ENCODE data around the gene TRIM25.
"Not testable (repeated sequence)": the region's sequence is repeated elsewhere in the genome, so short reads cannot be mapped to it uniquely, and the experiment has no call there.

Gene TRIM25

DNA sequence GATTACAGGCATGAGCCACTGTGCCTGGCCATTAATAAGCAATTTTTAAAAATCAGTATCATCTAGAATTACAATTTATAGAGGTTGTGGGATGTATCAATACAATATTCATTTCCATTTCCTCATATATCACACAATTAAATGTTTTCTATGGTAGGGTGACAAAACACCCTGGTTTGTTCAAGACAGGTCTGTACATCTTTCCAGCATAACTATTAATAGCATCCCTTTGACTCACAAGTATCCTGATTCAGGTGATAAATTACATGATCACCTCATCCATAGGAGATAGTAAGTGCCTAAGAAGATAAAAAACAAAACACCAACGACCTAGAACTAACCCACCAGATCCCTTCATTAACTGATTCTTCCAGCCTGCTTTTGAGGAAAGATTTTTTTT is 33.9 kb upstream of the TRIM25 start:
- DNase-seq (ENCODE audit: low read depth, low spot score) = no peak
- no peak overlapping the region for H3K4me3 ChIP-seq (ENCODE audit: low read depth, low read length)
- in situ Hi-C loops (cut with HindIII; ENCODE audit: low sequenced_read_pairs) = no loop called here
- TF ChIP-seq, protein P1, sequence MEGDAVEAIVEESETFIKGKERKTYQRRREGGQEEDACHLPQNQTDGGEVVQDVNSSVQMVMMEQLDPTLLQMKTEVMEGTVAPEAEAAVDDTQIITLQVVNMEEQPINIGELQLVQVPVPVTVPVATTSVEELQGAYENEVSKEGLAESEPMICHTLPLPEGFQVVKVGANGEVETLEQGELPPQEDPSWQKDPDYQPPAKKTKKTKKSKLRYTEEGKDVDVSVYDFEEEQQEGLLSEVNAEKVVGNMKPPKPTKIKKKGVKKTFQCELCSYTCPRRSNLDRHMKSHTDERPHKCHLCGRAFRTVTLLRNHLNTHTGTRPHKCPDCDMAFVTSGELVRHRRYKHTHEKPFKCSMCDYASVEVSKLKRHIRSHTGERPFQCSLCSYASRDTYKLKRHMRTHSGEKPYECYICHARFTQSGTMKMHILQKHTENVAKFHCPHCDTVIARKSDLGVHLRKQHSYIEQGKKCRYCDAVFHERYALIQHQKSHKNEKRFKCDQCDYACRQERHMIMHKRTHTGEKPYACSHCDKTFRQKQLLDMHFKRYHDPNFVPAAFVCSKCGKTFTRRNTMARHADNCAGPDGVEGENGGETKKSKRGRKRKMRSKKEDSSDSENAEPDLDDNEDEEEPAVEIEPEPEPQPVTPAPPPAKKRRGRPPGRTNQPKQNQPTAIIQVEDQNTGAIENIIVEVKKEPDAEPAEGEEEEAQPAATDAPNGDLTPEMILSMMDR (IDR thresholded peaks at IDR 0.05; ENCODE audit: low read depth, low read length) = no peak

DNA sequence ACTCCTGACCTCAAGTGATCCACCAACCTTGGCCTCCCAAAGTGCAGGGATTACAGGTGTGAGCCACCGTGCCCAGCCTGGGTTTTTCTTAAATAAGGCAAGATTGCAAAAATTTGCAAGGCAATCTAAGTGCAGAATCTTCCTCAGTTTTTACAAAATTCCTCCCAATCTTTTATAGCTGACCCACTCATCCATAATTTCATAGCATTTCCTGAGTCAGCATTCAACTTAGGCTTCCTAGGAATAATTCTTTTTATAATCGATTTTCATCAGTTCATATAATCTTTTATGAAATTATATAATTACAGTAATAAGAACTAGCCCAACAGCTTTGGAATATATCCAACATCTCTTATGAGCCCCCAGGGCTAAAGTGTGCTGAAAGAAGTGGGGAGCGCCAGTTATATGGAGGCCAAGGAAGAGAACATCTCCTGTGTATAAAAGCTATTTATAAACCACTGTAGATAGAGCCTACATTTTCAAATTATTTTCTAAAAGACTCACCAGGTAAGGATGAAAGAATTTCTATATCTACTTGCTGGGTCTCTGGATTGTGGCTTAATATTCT is 32.2 kb upstream of the TRIM25 start:
- DNase-seq (ENCODE audit: low read depth, low spot score) = no peak
- in situ Hi-C loops (cut with HindIII; ENCODE audit: low sequenced_read_pairs) = no loop called here
- no peak overlapping the region for H3K4me3 ChIP-seq (ENCODE audit: low read depth, low read length)
- TF ChIP-seq, protein P1 (IDR thresholded peaks at IDR 0.05; ENCODE audit: low read depth, low read length) = no peak

DNA sequence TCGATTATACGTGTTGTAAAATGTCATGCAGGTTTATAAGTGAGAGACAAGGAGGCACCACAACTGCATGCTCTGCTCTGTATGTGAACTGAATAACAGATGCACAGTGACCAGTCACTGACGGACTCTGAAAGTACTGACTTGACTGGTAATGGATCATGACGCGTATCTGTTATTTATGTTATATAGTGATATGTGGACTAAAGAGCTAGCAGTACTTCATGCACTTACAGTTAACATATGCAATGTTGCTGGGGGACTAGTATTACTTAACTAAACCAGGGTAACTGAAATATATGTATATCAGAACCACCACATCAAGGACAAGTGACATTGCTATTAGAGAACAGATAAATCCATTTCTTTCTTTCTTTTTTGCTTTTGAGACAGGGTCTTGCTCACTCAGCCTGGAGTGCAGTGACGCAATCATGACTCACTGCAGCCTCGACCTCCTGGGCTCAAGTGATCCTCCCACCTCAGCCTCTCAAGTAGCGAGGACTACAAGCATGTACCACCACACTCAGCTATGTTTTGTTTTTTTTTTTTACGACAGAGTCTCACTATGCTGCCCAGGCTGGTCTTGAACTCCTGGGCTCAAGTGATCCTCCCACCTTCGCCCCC is 29.8 kb upstream of the TRIM25 start:
- TF ChIP-seq, protein P1 (IDR thresholded peaks at IDR 0.05; ENCODE audit: low read depth, low read length) = no peak
- DNase-seq (ENCODE audit: low read depth, low spot score) = no peak
- in situ Hi-C loops (cut with HindIII; ENCODE audit: low sequenced_read_pairs) = no loop called here
- H3K4me3 ChIP-seq (ENCODE audit: low read depth, low read length) = no peak overlapping the region

DNA sequence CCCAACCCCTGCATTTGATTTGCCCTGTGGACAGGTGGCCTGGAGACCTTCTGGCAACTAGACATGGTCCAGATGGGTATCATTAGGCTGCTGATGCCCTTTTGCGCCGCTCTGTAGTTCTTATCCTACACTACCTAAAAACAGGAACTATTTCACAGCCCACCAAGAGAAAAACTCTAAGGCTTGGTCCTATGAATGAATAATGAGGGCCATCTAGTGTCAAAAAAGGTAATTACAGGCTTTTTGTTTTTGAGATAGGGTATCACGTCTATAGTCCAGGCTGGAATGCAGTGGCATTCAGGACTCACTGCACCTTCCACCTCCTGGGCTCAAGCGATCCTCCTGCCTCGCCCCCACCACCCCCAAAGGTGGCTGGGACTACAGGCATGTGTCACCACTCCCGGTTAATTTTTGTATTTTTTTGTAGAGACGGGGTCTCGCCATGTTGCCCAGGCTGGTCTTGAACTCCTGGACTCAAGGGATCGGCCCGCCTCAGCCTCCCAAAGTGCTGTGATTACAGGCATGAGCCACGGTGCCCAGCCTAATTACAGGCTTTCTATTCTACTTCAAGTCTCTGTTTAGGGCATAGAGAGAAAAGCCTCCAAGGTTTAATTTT is 26.1 kb upstream of the TRIM25 start:
- DNase-seq (ENCODE audit: low read depth, low spot score) = peak; percentile 57
- in situ Hi-C loops (cut with HindIII; ENCODE audit: low sequenced_read_pairs) = no loop called here
- TF ChIP-seq, protein P1 (IDR thresholded peaks at IDR 0.05; ENCODE audit: low read depth, low read length) = peak; percentile 57
- no peak overlapping the region for H3K4me3 ChIP-seq (ENCODE audit: low read depth, low read length)

DNA sequence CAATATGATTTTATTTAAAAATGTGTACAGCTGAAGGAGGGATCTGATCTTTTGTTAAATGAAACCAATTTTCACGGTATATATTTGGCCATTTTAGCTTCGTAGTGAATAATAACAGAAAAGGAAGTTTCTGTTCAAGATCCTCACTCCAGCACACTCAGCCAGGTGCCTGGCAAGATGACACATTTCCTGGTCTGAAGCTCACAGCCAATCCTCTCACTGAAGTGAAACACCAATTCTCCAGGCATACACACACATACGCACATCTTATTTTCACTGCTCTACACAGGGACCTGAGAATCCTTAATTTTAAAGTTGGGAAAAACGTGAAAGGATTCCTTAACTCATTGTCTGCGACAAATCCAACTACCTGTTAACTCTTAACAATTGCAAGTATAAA is 24.4 kb upstream of the TRIM25 start:
- in situ Hi-C loops (cut with HindIII; ENCODE audit: low sequenced_read_pairs); DNase-seq (ENCODE audit: low read depth, low spot score); H3K4me3 ChIP-seq (ENCODE audit: low read depth, low read length): not testable (repeated sequence)

DNA sequence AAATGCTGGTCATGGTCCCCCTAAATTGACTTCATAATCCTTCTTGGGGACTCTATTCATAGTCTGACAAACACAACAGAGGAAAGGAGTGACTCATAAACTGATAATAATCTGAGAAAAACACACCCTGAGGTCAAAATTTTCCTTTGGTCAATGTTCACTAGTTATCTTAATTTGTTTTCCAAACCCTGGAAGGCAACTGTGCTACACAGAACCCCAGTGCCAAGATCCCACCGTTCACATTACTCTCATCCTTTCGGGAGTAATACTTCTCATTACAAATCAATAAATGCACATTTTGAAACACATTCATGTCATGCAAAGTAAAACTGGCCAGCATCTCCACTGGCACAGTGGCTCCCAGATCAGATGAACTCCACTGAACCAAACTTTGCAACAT is 23.8 kb upstream of the TRIM25 start:
- TF ChIP-seq, protein P1 (IDR thresholded peaks at IDR 0.05; ENCODE audit: low read depth, low read length) = no peak
- H3K4me3 ChIP-seq (ENCODE audit: low read depth, low read length) = no peak overlapping the region
- in situ Hi-C loops (cut with HindIII; ENCODE audit: low sequenced_read_pairs) = no loop called here
- DNase-seq (ENCODE audit: low read depth, low spot score) = no peak

DNA sequence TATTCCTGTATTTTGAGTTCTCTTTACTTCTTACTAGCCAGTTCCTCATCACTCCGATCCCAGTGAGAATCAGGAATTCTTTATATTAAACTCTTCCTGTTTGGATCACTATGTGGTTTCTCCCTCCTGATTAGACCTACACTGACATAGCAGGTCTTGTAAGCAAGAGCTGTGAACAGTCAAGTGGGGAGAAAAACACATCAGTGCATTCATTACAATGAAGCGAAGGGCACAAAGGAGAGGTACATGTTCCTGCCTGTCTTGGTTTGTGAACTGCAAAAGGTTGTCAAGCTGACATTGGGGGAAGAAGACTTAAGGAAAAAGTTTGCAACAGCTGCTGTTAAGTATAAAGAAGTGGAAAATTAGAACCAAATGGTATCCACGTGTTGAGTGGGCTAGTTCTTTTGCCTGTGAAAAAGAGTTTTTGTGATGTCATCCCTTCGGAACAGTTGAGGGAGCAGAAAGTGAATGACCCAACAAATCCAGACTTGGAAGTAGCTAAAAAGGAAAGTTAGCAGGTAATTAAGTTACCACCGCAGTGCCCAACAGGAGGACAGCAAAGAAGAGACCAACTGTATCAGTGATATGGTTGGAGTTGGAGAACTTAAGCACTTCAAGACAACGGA is 23.0 kb upstream of the TRIM25 start:
- no peak for DNase-seq (ENCODE audit: low read depth, low spot score)
- in situ Hi-C loops (cut with HindIII; ENCODE audit: low sequenced_read_pairs) = no loop called here
- H3K4me3 ChIP-seq (ENCODE audit: low read depth, low read length) = no peak overlapping the region
- TF ChIP-seq, protein P1 (IDR thresholded peaks at IDR 0.05; ENCODE audit: low read depth, low read length) = no peak
